Hematopoietic multipotent progenitor cell treated with erythropoietin and hydrocortisone succinate and interleukin-3 and kit ligand, for 6 days (in vitro differentiated cells): Measurements from ENCODE around the gene ARL2.
A peak's percentile ranks its signal among the peaks of the same experiment; 100 is the strongest.

Experiments used
- DNase-seq: peaks from one replicate; pipeline ENCODE4 v3.0.0-alpha.2; 2015

The ARL2 gene

DNA sequence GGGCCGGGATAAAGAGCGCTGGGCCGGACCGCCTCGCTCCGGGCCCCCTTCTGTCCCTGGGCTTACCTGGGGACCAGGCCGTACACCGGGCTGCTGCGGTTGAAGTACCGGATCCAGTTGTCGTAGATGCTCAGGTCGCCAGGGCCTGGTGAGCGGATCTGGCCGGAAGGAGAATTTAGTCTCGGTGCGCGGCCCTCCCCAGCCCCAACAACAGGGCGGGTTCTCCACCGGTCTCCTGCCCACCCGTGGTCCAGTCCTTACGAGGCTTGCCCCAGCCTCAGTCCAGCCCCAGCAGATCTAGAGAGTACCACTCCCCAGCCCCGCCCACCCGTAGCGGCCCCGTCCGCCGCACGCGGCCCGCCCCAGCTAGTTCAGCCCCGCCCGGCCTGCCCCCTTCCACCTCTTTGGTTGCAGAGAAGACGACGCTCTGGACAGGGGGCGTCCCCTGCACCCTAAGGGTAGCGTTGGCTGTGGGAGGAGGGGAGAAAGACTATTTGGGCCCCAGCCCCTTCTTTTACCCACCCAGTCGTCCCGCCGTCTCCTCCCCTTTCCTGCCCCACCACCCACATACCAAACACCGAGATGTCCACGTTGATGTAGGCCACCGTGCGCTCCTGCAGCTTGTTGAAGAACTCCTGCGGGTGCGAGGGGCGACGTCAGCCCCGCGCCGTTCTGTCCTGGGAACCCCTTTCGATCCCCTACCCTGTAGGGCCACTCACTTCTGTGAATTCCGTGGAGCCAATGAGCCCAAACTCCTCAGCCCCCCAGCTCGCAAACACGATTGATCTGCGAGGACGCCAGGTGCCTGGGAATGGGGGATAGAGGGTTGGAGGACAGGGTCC, 33.8 kb downstream of the ARL2 start:
- peak; percentile 44 for DNase-seq

DNA sequence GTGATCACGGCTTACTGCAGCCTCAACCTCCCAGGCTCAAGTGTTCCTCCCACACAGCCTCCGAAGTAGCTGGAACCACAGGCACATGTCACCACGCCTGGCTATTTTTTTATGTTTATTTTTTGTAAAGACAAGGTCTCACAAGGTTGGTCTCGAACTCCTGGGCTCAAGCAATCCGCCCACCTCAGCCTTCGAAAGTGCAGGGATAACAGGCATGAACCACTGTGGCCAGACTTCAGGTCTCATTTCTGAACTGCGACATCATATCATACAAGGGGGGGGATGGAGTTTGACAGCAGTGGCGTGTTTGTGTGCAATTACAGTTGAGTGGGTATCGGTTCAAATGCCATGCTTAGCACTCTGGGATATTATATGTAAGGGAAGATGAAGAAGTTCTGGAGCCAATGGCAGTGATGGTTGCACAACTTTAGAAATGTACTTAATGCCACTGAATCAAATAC, 37.5 kb downstream of the ARL2 start:
- no peak for DNase-seq

DNA sequence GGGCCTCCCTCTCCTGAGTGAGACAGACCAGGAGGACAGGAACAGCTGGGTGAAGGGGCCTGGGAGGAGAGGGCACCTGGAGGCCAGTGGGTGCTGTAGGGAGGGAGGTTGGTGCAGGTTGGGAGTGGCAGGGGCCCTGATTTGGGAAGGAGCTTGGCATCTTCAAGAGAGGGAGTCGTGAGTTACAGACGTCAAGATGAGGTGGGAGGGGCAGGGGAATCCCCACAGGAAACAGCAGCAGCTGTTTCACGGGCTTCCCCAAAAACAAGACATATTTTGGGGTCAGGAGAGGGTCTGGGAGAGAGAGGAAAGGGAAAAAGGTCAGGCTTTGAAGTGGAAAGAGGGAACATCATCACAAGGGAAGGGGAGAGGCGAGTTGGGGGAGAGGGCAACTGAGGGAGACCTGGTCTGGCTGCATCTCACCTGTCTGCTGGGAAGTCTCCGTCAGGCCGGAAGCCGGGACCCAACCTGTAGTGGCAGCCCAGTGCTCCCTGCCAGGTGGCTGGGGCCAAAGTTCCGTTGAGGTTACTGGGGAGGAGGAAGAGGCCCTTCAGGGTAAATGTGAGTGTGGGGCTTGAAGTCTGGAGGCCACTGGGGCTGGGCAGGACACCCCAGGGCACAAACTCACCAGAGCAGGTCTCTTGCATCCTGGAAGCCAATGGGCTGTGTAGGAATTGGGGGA, 40.0 kb downstream of the ARL2 start:
- DNase-seq: no peak

DNA sequence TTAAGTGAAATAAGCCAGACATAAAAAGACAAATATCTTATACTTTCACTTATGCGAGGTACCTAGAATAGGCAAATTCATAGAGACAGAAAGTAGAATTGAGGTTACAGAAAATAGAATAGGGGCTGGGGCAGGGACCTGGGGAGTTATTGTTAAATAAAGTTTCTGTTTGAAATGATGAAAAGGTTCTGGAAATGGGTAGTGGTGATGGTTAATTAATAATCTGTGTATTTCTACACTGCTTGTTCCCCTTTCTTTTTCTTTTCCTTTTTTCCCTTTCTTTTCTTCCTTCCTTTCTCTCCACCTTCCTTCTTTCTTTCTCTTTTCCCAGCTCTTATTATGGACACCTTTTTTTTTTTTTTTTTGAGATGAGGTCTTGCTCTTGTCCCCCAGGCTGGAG, 41.6 kb downstream of the ARL2 start:
- no peak for DNase-seq

DNA sequence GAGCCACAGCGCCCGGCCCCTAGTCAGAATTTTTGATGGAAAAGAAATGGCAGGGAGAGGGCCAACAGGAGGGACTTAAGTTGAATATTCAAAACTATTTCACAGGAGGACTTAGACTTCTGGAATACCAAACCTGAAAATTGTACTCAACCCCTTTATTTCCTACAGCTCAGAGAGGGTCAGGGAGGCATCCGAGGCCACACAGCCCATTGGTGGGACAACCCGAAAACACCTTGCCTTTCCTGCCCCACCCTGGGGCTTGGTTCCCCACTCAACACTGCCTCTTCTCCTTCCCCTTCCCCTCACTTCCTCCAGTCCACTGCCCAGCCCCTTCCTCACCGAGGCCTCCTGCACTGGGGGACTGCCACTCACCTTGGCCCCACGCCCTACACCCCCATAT, 43.0 kb downstream of the ARL2 start:
- DNase-seq: no peak

DNA sequence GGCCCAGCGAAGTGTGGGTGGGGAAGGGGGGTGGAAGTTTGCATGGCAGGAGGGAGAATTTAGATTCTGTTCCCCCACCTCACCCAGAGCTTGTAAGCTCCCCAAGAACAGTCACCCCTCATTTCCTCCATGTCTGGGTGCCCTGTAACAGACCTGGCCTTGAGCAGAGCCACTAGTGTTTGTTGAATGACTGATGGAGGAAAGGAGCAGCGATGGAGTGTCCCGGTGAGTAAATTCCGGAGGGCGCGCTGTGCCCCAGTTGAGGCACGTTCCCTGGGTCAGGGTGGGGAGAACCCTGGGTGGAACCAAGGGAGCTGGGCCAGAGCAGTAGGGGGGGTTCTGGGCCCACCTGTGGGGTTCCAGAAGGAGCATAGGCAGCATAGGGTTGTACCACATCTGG, 43.6 kb downstream of the ARL2 start:
- no peak for DNase-seq

DNA sequence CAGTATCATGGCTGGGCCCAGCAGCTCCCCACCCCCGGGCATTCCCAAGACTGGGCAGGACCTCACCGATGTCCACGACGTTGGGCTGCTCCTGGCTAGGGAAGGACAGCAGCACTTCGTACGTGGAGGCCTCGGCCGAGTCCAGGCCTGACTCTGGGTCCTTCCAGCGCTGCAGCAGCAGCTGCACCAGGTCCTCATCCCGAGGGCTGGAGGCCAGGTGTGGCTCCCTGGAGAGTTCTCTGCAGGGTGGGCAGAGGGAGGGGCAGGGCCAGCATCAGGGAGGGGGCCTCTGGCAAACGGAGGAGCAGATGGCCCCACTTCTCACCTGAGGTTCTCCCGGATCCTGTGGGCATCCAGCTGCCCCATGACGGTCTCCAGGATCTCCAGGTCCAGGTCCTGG, 44.1 kb downstream of the ARL2 start:
- DNase-seq: no peak

DNA sequence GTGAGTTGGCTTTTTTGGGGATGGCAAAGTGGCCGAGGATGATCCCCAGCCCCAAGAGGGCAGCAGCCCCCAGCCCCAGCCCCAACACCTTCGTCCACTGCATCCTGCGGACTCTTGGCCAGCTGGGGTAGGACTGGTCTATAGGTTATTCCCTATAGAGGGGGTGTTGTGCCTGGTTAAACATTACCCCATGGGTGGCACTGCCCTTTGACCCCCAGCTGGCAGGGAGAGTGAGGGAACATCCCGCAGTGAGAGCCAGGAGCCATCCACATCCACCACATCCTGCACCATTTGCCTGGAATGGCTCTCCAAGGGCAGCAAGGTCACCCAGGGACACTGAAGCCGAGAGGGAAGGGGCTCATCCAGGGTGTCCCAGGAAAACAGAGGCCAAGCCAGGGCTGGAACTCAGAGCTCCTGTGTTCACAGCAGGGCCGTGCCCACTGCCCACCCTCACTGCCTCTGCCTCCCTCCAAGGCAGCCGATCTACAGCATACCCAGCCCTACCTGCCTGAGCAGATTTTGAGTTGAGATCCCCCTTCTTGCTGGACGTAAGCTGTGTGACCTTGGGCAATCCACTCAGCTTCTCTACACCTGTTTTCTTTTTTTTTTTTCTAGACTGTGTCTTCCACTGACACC, 44.6 kb downstream of the ARL2 start, which contains the start of gene NAALADL1:
TSS of gene NAALADL1 (minus strand) at position 135 of the 636 bp plus-strand sequence. CDS start at position 103, 32 bp downstream.
- no peak for DNase-seq

DNA sequence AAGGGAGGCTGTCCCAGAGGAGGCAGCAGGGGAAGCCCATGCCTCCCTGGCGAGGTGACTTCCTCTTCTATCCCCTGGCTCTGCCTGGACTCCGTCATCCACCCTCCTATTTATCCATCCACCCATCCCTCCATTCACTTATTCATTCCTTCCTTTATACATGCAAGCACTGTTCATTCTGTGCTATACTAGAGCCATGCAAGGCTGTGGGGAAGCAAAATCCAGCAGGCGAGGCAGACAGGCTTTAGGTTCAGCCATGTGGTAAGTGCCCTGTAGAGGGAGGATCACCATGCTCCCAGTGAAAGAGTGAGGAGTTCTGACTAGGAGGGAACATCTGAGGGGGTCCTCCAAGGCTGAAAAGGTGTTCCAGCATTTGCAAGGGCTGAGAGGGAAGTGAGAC, 45.6 kb downstream of the ARL2 start:
- no peak for DNase-seq

DNA sequence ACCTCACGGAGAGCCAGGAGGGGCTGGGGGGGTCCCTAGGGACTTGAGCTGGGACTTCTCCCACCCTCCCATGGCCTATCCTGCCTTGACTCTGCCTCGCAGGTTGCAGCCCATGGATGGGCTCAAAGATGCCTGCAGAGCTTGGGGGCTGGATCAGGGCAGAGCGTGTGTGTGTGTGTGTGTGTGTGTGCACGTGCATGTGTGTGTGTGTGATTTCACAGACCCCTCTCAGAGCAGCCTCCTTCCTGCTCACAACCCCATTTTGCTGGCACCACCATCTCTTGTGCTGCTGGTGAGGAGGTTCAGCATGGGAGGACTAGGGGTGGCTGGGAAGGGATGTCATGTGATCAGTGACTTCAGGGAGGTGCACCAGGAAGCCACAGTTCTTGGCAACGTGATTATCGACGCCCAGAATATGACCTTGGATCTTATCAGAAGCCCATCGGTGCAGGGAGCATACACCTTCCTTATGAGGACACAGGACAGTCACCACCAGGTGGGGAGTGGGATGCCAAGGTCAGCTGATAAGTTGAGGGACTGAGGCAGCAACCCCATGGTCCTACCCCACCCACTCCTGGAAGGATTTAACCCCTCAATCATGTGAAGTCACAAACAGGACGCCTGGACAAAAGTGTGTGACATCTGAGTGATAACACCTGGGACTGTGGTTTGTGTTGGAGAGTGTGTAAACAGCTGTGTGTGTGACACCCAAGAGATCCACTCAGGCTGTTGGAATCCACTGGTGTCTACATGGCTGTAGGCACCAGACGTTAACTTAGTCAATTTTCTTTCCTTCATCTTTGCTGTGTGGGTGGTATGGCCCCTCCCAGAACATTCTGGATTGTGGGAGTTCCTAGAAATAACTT, 46.2 kb downstream of the ARL2 start:
- peak; percentile 37 for DNase-seq

DNA sequence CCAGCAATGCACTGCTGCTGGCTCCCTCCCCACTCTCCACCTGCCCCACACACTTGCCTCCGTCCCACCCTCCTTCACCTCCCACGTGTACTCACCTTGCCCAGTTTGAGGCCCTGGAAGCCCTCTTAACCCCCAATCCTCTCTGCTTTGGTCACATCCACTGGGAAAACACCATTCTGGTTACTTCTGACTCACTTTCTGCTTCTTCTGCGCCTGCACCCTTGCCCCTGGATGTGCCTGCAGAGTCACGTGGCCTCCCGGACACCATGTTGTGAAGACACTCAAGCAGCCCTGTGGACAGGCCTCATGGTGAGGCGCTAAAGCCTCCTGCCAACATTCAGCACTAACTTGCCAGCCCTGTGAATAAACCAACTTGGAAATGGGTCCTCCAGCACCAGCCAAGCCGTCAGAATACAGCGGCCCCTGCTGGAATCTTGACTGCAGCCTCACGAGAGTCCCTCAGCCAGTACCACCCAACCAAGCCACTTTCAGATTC, 47.0 kb downstream of the ARL2 start:
- peak; percentile 47 for DNase-seq

DNA sequence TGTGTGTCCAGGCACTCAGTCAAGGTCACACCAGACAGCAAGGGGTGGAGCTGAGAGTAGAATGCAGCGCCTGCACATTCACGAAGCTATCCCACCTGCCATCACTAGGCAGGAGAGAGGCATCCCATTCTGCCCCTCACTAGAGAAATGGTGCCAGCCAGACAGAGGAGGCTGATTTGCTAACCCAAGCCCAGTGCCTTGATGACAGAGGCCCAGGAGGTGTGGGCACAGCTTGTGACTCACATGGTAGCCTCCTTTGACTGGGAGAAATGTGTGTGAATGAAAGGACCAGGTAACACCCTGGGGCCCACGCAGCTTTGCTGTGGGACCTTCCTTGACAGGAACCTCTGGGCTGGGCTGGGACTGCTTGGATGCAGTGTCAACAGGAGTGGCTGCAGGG, 49.6 kb downstream of the ARL2 start:
- DNase-seq: no peak

DNA sequence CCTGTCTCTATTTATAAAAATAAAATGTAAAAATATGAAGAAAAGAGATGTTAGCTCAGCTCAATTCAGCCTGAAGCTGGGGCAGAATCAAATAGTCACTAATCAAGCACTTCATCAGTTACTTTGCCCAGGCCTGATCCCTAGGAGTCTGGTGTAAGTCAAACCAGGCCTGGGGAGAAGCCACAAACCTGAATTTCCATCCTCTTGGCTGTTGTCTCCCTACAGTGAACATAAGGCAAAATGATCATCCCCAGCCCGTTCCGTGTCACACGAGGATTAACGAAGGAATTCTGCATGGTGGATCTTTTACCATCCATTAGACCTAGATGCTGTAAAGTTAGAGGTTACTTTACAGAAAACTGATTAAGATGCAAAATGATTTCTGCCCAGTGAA, 50.9 kb downstream of the ARL2 start:
- no peak for DNase-seq

DNA sequence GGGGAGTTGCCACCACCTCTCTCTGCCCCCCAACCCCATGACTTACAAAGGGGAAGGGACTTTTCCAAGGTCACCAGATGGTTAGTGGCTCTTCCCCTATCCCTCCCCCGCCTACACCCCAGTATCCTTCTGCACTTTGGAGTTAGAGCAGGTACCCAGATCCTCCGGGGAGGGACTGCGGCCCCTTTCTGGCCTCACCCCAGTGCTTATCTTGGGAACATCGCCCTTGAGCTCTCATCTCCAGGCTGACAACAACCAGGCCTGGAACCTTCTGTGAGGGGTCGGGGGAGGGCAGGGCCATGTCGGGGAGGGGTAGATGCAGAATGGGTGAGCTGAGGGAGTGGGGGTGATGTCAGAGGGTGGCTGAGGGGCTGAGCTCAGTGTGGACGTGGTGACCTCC, 51.9 kb downstream of the ARL2 start:
- DNase-seq: no peak

DNA sequence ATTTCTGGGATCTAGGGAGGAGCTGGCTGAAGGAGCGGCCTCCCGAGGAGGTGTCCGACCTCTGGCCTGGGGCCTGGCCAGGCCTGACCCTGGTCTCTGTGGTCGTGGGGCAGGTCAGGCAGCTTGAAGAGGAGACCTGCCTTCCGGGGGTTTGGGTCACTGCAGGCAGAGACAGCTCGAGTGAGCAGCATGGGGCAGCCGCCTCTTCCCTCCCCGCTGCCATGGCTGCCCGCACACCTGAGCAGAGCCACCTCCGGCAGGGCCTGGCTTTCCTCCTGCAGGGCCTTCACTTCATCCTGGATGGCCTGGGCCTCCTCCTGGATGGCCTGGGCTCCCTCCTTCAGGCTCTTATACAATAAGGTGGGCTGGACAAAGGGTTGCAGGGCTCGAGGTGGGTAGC, 52.4 kb downstream of the ARL2 start:
- DNase-seq: no peak

DNA sequence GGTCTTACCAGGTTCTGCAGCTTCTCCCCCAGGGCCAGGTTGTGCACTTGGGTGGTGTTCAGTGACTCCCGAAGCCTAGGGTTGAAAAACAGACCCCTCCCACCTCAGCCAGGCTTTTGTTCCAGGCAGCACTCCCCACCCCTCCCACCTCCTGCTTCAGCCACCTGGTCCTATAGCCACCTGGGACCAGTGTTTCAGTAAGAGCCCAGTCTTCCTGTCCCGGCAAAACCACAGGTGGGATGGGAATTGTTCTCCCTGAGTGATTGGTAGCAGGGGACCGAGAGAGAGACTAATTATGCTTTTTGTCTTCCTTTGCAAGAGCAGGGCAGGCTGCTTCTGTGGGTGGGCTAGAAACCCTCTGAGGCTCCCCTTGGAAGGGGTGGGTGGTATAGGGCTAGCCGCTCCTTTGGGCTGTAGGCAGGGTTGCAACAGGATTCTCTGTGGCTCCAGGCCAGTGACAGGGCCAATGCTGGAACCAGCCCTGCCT, 52.9 kb downstream of the ARL2 start:
- DNase-seq: no peak

DNA sequence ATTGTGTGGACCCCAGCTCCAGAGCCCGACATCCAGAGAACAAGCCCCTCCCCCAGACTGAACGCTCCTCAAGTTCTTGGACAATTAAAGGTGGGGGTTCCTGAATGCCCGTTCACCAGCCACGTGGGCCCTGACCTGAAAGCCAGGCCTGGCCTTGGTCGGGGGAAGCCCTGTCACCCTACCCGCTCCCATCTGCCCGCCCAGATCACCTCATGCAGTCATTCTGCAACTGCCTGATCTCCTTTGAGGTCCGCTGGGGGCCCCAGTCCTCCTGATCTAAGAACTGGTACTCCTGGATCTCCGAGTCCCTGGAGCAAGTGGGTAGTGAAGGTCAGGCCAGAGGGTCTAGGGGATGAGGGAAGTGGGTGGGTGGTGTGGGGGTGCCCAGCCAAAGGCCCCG, 53.5 kb downstream of the ARL2 start:
- DNase-seq: no peak

DNA sequence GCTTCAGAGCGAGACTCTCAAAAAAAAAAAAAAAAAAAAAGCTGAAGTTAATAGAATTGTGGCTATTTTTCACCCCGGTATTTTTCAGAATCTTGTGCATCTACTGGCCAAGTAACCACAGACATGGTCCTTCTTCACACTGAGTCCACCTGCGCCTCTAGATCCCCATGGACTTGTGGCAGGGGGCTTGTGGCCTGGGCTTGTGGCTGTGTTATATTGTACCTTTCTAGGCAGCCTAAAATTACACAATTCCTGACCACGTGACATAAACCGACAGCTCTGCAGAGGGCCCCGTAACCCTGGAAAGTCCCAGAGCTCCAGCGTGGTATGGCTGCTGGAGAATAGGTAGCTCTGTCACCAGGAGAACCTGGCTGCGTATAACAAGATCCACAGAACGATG, 55.3 kb downstream of the ARL2 start:
- DNase-seq: peak; percentile 28
